Metanephros (tissue), 2 donors: ENCODE measurements around the gene SHROOM2. TPM values are rescaled to one million over a fixed set of nuclear protein-coding genes. Genes with fewer than 3 reads are reported as not detected.

ENCODE experiments used
- small RNA-seq: library from RNA; depleted of rRNA; stranded (forward); fragments of <200 nt; gene quantifications from one replicate; pipeline ENCODE3, GENCODE V24; 2014; ENCODE audit warnings: low replicate concordance
- total RNA-seq: library from RNA; depleted of rRNA; stranded (reverse); fragments of >200 nt; gene quantifications from one replicate; pipeline ENCODE4 v1.2.3, GENCODE V29; 2014

SHROOM2 gene, protein sequence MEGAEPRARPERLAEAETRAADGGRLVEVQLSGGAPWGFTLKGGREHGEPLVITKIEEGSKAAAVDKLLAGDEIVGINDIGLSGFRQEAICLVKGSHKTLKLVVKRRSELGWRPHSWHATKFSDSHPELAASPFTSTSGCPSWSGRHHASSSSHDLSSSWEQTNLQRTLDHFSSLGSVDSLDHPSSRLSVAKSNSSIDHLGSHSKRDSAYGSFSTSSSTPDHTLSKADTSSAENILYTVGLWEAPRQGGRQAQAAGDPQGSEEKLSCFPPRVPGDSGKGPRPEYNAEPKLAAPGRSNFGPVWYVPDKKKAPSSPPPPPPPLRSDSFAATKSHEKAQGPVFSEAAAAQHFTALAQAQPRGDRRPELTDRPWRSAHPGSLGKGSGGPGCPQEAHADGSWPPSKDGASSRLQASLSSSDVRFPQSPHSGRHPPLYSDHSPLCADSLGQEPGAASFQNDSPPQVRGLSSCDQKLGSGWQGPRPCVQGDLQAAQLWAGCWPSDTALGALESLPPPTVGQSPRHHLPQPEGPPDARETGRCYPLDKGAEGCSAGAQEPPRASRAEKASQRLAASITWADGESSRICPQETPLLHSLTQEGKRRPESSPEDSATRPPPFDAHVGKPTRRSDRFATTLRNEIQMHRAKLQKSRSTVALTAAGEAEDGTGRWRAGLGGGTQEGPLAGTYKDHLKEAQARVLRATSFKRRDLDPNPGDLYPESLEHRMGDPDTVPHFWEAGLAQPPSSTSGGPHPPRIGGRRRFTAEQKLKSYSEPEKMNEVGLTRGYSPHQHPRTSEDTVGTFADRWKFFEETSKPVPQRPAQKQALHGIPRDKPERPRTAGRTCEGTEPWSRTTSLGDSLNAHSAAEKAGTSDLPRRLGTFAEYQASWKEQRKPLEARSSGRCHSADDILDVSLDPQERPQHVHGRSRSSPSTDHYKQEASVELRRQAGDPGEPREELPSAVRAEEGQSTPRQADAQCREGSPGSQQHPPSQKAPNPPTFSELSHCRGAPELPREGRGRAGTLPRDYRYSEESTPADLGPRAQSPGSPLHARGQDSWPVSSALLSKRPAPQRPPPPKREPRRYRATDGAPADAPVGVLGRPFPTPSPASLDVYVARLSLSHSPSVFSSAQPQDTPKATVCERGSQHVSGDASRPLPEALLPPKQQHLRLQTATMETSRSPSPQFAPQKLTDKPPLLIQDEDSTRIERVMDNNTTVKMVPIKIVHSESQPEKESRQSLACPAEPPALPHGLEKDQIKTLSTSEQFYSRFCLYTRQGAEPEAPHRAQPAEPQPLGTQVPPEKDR (N-terminal part only)
- total RNA-seq: 20.1 TPM

DNA sequence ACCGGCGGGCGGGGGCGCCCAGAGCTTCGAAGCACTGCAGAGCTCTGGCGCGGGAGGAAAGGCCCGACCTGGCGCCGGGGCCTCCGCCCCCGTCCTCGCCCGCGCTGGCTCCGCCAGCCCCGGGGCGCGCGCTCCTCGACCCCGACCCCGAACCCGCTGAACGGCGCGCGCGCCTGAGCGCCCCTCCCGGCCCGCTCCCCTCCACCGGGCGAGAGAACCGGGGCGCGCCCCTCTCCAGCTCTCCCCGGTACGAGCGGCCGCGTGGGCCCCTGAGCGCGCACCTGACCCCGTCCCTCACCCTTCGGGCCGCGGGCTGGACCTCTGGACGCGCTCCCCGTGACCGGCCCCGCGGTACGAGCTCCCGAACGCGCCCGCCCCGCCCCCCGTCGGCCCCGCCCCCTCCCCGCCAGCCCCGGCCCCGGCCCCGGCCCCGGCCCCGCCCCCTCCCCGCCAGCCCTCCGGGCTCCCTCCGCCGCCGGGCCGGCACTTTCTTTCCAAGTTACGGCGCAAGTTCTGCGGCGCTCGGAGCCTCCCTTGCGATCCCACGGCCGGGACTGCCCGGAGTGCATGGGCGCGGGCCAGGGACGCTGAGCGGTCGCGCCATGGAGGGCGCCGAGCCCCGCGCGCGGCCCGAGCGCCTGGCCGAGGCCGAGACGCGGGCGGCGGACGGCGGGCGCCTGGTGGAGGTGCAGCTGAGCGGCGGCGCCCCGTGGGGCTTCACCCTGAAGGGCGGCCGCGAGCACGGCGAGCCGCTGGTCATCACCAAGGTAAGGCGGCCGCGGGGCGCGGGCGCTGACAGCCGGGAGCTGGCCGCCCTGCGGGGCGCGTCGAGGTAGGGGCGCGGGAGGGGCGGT is at the start of gene SHROOM2:
Gene SHROOM2, plus strand, starts transcription at position 486 of the 854 bp plus-strand sequence. Its CDS starts 117 bp downstream, at position 603.

DNA sequence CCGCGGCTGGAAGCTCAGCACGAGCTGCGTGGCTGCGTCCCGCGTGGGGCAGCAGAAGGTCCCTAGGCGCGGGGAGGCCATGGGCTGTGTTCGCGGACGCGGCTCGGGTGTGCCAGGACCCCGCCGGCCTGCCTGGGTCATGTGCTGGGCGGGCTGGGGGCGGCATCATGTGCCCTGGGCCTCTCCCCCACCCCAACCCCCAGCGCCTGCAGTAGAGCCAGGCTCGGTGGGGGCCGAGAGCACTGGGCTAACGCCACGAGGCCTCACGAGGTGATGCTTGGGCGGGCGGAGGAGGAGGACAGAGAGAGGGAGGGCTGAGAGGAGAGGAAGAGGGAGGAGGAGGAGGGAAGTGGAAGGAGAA is 20.5 kb upstream of the SHROOM2 start, which contains the start of gene GPR143:
Gene GPR143, minus strand, starts transcription at position 111 of the 361 bp plus-strand sequence. Its CDS starts 30 bp downstream, at position 81.

DNA sequence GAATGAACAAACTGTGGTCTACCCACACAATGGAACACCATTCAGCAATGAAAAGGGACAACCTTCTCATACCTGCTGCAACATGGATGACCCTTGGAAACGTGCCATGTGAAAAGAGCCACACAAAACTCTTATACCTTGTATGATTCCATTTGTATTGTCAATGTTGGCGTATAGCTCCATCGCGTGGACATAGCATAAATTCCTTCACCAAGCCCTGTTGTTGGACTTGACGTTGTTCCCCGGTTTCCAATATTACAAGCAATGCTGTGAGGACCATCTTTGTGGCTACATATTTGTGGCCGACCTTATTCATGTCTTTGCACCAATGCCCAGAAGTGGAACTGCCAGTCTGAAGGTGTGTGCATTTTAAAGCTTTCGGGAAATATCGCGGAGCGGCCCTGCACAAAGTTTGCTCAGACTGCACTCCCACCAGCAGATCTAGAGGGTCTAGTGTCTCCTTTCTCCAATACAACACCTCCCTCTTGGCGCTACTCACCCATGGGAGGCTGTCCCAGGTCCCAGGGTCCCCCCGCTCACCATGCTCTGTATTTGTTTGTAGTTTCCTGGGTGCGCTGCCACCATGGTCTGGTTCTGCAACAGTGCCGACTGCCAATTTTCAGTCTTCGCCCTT is 180.7 kb downstream of the SHROOM2 start, which contains the start of gene CLDN34:
Gene CLDN34, plus strand, starts transcription at position 584 of the 634 bp plus-strand sequence. Its CDS starts 0 bp downstream, at position 584.

Small RNA genes lying within 50 kb of the gene (small RNA-seq; reads per million reads assigned to genes)
- not detected for gene RF00019

Other genes with a start within 250 kb of the SHROOM2 start
- gene GPR143, start 20.6 kb upstream of the SHROOM2 start, total RNA-seq: 7.8 TPM
- 0.23 TPM for gene CLDN34, start 180.9 kb downstream of the SHROOM2 start, total RNA-seq